Stimulated activated naive CD8-positive, alpha-beta T cell treated with anti-CD3 and anti-CD28 coated beads, Interleukin-15, Interleukin-2, amounts not matched to agents 100 U/mL and 50 U/mL, for 24 hours (primary cell): ENCODE measurements around the gene RALGAPA1.

Experiments used
- ATAC-seq: fragments of 150-1000 bp; cut with Tn5 transposase; one replicate; pipeline ENCODE4 v1.10.0; 2021
- DNase-seq: peaks from one replicate; pipeline ENCODE4 v3.0.0; 2021

RALGAPA1 gene

DNA sequence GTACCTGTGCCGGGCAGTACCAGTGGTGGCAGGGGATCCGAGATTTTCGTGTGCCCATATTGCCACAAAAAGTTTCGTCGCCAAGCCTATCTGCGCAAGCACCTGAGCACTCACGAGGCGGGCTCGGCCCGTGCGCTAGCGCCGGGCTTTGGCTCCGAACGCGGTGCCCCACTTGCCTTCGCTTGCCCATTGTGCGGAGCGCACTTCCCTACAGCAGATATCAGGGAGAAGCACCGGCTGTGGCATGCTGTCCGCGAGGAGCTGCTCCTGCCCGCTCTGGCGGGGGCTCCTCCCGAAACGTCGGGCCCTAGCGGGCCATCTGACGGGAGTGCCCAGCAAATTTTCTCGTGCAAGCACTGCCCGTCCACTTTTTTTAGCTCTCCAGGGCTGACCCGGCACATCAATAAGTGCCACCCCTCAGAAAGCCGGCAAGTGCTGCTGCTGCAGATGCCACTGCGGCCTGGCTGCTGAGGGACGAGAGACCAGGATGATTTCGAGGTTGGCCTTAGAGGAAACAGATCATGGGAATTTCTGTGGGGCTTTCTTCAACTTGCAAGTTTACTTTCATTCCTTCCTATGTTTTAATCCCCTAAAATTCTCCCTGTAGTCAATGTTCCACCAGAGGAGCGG lies 273.5 kb downstream of the RALGAPA1 start:
- no peak for ATAC-seq
- no peak for DNase-seq

GRCh38 chr14:35534873-35535482 lies 274.1 kb downstream of the RALGAPA1 start:
- DNase-seq (peak; percentile 76), ATAC-seq (peak; percentile 76)

DNA sequence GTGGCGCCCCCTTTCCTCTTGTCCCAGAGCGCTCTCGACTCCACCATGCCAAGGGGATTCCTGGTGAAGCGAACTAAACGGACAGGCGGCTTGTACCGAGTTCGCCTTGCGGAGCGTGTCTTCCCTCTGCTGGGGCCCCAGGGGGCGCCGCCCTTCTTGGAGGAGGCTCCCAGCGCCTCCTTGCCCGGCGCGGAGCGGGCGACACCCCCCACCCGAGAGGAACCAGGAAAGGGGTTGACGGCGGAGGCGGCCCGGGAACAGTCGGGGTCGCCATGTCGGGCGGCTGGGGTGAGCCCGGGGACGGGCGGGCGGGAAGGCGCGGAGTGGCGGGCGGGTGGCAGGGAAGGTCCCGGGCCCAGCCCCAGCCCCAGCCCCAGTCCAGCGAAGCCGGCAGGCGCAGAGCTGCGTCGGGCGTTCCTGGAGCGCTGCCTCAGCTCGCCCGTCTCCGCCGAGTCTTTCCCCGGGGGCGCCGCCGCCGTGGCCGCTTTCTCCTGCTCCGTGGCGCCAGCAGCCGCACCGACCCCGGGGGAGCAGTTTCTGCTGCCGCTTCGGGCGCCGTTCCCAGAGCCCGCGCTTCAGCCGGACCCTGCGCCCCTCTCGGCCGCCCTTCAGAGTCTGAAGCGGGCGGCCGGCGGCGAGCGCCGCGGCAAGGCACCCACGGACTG lies 274.8 kb downstream of the RALGAPA1 start:
- DNase-seq (peak; percentile 9), ATAC-seq (peak; percentile 17)

GRCh38 chr14:35533357-35534207 lies 275.5 kb downstream of the RALGAPA1 start, which contains the start of gene INSM2:
INSM2 (plus strand) TSS chr14:35534164; CDS start chr14:35534253, 89 bp downstream.
- peak; percentile 83 for DNase-seq
- peak; percentile 82 for ATAC-seq

DNA sequence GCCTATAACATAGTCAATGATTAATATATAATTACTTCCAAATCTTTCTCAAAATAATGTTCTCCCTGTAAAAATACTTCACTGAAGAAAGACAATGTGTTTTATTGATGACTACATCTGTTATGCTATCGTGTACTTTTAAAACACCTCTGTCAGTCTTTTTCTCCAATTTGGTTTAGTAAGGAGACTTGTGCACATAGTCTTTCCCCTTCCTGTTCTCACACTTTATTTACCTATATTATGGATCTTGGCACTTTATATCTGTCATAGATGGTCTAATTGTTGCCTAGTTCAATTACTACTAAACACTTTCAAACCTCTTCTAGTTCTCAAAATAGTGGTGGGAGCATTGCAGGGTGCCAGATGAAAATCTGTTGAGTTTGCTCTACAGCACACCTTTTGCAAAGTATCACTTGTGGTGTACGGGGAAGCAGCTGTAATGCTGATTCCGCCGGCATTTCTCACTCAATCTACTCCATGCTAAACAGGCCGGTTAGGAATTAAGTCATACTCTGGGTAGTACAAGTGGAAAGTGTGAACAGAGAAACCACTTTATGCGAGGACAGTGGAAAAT lies 276.2 kb downstream of the RALGAPA1 start:
- DNase-seq (no peak), ATAC-seq (no peak)

DNA sequence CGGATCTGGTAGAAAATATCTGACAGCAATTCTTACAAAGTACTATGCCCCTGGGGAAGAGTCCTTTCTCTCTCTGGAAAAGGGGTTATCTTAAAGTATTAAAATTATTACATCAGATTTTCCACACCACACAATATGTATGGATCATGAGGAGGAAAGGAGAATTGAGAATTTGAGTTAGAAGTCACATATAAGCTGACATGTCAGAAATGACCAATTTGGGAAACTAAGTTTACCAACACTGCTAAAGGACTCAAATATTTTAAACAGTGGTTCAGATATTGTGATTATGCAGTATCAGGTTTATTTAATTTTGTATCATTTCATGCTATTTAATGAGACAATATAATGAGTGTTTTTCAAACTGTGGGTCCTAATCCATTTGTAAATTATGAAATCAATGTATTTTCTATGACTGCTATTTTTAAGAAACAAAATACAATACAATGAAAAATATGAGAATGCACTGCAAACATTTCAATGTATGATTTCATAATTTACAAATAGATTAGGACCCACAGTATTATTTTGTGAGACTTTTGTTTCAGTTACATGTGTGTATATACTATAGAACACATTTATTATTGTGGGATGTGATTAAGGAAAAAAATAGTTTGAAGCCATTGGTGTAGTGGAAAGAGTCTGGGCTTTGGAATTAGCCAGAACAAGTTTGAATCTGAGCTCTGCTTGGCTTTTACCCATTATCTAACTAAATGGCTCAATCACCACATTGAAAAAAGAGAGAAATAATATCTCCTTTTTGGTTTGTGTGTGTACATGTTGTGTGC lies 276.9 kb downstream of the RALGAPA1 start:
- no peak for DNase-seq
- ATAC-seq = no peak

GRCh38 chr14:35526962-35527361 lies 282.1 kb downstream of the RALGAPA1 start:
- no peak for ATAC-seq

GRCh38 chr14:35525695-35526094 lies 283.4 kb downstream of the RALGAPA1 start:
- DNase-seq = no peak
- no peak for ATAC-seq

More at GRCh38 chr14:35526962-35527361, 282.1 kb downstream of the RALGAPA1 start:
- no peak for DNase-seq

- no peak for ATAC-seq
- DNase-seq = no peak
Measured at GRCh38 chr14:35519986-35520385, 289.1 kb downstream of the RALGAPA1 start.

DNA sequence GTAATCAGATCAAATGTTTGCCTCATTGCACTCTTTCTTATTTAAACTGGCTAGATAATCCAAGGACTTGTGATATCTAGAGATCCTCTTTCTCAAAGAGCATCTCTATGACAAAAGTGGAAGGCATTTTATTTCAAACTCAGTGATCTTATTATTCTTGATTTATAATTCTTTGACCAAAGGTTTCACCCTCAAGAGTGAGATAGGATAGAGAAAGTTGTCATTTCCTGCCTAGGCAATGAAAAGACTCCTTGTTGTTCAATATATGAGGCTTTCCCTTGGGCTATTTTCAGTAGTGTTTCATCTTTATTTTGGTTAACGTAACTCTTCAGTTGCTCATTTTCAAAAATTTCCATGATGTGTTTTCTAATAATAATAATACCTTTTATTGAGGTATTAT lies 293.2 kb downstream of the RALGAPA1 start:
- ATAC-seq (no peak), DNase-seq (no peak)

DNA sequence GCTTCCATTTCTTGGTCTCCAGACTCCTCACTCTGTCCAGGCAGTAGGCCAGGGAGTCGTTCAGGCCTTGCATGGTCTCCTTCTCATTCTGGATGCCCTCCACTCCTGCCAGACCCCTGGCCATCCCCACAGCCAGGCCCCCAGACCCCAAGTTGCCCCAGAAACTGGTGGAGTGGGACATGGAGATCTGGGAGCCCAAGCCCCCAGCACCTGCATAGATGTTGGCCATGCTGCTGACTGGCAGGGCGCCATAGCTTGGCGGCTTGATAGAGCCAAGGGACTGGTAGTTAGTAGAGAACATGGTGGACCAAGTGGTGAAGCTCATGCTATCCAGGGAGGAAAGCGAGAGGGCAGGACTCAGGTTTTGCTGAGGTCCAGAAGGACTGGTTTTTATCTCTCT lies 296.3 kb downstream of the RALGAPA1 start:
- ATAC-seq (no peak), DNase-seq (no peak)

DNA sequence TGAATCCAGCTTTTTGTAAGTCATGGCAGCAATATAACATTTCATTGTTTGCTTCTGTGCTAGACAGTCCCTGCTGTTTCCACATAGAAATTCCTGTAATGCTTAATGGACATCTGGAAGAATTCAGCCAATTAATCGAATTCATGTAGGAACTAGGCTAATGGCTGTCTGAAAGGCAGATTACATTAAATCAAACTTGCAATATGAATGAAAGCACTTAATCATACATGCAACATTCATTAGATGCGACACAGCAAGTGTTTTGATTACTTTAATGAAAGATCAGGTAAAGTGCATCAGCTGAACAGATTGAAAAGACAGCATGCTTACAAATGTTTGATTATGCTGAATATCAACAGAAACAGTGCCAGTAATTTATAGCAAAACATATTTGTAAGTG lies 299.2 kb downstream of the RALGAPA1 start:
- DNase-seq = no peak

GRCh38 chr14:35506927-35507326 lies 302.2 kb downstream of the RALGAPA1 start:
- no peak for DNase-seq

More for the DNA sequence above, 299.2 kb downstream of the RALGAPA1 start:
- ATAC-seq = no peak

GRCh38 chr14:35506461-35506860 lies 302.6 kb downstream of the RALGAPA1 start:
- no peak for ATAC-seq
- no peak for DNase-seq

More at GRCh38 chr14:35506927-35507326, 302.2 kb downstream of the RALGAPA1 start:
- ATAC-seq = no peak

DNA sequence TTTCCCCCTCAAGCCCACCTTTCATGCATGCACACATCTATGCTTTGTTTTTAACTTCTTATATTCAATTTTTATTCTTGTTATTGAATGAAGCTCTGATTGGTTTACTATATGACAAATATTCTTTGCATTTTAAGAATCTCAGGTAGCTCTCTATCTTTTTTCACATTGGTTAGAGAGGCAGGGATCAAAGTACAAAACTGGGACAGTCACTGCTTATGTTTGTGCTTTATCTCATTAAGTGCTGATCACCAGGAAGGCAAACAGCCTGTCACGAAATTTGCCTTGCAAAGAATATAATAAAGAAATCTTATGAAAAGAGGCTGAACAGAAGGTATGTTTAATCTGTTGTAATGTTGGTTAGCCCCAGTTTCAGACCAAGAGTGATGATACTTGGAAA lies 304.8 kb downstream of the RALGAPA1 start:
- DNase-seq (no peak), ATAC-seq (no peak)

DNA sequence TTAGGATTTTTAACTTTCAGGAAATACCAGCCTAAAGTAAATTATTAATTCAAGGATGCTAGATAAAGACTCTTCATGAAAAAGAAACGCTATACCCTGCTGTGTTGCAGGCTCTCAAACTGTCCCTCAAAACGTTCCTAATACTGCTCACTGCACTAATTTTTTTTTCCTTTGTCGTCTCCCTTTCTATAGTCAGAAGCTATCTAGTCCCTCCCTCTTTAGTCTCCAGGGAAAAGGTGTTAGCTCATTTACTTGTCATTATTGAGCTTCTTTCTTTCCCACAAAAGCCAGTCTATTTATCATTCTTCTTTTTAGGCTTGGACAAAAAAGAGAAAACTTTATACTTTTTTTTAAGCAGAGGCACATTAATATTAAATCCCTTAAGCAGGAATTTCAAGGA lies 305.4 kb downstream of the RALGAPA1 start:
- no peak for ATAC-seq
- DNase-seq = no peak

- ATAC-seq (no peak), DNase-seq (no peak)
Measured at GRCh38 chr14:35499180-35499579, 309.9 kb downstream of the RALGAPA1 start.

GRCh38 chr14:35495278-35495677 lies 313.8 kb downstream of the RALGAPA1 start:
- ATAC-seq (no peak), DNase-seq (no peak)

GRCh38 chr14:35492569-35493014 lies 316.5 kb downstream of the RALGAPA1 start:
- ATAC-seq (no peak), DNase-seq (no peak)
